Measurements from ENCODE around the gene HEPACAM.

GRCh38 chr11:124937336-124937935 is 1.6 kb upstream of the HEPACAM start:
- TF ChIP-seq JUNB (IDR thresholded peaks at IDR 0.05) (no peak), ZNF302 (CRISPR knock-in tag; IDR thresholded peaks at IDR 0.05) (no peak), KDM1A (IDR thresholded peaks at IDR 0.05; ENCODE audit: low read depth) (no peak), JUN (IDR thresholded peaks at IDR 0.05) (no peak), EP300 (IDR thresholded peaks at IDR 0.05) (no peak), CEBPB (IDR thresholded peaks at IDR 0.05) (no peak), POLR2A (IDR thresholded peaks at IDR 0.05; ENCODE audit: low read length) (no peak), HOXA7 (CRISPR knock-in tag; IDR thresholded peaks at IDR 0.05) (no peak), RNF2 (IDR thresholded peaks at IDR 0.05; ENCODE audit: borderline replicate concordance, low read depth) (no peak)
- TF ChIP-seq, protein P1, sequence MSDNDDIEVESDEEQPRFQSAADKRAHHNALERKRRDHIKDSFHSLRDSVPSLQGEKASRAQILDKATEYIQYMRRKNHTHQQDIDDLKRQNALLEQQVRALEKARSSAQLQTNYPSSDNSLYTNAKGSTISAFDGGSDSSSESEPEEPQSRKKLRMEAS (IDR thresholded peaks at IDR 0.05) = no peak
- TF ChIP-seq, protein P2, sequence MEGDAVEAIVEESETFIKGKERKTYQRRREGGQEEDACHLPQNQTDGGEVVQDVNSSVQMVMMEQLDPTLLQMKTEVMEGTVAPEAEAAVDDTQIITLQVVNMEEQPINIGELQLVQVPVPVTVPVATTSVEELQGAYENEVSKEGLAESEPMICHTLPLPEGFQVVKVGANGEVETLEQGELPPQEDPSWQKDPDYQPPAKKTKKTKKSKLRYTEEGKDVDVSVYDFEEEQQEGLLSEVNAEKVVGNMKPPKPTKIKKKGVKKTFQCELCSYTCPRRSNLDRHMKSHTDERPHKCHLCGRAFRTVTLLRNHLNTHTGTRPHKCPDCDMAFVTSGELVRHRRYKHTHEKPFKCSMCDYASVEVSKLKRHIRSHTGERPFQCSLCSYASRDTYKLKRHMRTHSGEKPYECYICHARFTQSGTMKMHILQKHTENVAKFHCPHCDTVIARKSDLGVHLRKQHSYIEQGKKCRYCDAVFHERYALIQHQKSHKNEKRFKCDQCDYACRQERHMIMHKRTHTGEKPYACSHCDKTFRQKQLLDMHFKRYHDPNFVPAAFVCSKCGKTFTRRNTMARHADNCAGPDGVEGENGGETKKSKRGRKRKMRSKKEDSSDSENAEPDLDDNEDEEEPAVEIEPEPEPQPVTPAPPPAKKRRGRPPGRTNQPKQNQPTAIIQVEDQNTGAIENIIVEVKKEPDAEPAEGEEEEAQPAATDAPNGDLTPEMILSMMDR (IDR thresholded peaks at IDR 0.05) = no peak
- TF ChIP-seq, protein P3, sequence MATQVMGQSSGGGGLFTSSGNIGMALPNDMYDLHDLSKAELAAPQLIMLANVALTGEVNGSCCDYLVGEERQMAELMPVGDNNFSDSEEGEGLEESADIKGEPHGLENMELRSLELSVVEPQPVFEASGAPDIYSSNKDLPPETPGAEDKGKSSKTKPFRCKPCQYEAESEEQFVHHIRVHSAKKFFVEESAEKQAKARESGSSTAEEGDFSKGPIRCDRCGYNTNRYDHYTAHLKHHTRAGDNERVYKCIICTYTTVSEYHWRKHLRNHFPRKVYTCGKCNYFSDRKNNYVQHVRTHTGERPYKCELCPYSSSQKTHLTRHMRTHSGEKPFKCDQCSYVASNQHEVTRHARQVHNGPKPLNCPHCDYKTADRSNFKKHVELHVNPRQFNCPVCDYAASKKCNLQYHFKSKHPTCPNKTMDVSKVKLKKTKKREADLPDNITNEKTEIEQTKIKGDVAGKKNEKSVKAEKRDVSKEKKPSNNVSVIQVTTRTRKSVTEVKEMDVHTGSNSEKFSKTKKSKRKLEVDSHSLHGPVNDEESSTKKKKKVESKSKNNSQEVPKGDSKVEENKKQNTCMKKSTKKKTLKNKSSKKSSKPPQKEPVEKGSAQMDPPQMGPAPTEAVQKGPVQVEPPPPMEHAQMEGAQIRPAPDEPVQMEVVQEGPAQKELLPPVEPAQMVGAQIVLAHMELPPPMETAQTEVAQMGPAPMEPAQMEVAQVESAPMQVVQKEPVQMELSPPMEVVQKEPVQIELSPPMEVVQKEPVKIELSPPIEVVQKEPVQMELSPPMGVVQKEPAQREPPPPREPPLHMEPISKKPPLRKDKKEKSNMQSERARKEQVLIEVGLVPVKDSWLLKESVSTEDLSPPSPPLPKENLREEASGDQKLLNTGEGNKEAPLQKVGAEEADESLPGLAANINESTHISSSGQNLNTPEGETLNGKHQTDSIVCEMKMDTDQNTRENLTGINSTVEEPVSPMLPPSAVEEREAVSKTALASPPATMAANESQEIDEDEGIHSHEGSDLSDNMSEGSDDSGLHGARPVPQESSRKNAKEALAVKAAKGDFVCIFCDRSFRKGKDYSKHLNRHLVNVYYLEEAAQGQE (IDR thresholded peaks at IDR 0.05) = no peak

Data from A549 (cell line).